Measurements from ENCODE around the gene MINK1. TPM values are rescaled to one million over a fixed set of nuclear protein-coding genes. Genes with fewer than 3 reads are reported as not detected.
A peak's percentile ranks its signal among the peaks of the same experiment; 100 is the strongest.

Gene MINK1
- total and polyA plus RNA-seq, 2 of the 13 experiments (the other 11 are each of a cell fraction or from before 2014, with no cell fraction given): 17.2 to 63.9 TPM

GRCh38 chr17:4880857-4881256 is 47.7 kb downstream of the MINK1 start:
- peaks cover 27 to 58% of the 10 kb centered on the region in 2 experiments for H3K36me3 ChIP-seq (replicated peaks in 1 of 2; ENCODE audit: control insufficient read depth in 1 of 2, insufficient read depth in 2 of 2, low read length in 2 of 2)

GRCh38 chr17:4881761-4882555 is 48.8 kb downstream of the MINK1 start:
- no peaks in the 10 kb centered on the region for H4K20me1 ChIP-seq (ENCODE audit: insufficient read depth, low read length)
- H3K36me3 ChIP-seq (replicated peaks in 1 of 2; ENCODE audit: control insufficient read depth in 1 of 2, insufficient read depth in 2 of 2, low read length in 2 of 2): peaks cover 35 to 68% of the 10 kb centered on the region in 2 experiments
- peak; percentile 41 for DNase-seq (ENCODE audit: low spot score)
- no peak overlapping the region for H3K4me2 ChIP-seq (ENCODE audit: low read depth, low read length)
- intact Hi-C loops (cut with micrococcal nuclease; ENCODE audit: unreplicated experiment) (loop anchor here (2.0 to 10.0 kb wide), 3 partner anchors 47 to 317 kb away; partner anchors contain the start of genes GGT6 and MINK1), in situ Hi-C loops (cut with HindIII; ENCODE audit: extremely low pct_ligation_motif_present, low pct_unique_long_range_greater_than_20kb) (loop anchor here (5.0 kb wide), 2 partner anchors 75 to 150 kb away; partner anchors contain the start of genes MED11 and PLD2)
- WGBS (ENCODE audit: low lambda C conversion rate): 77% methylated on average over 7 of the region's 9 CpGs
- BruUV-seq (replicated peaks): TSS peak; percentile 37
- ChIA-PET POLR2A (no interaction called here), CTCF (ENCODE audit: low intra/inter-chr PET ratio, low total read pairs) (interaction anchor here (0.7 to 2.1 kb wide), 5 partner anchors 67 to 172 kb away, joined by 4 to 8 read pairs (median 6); partner anchors contain the start of genes ARRB2 and GLTPD2)
- no peak overlapping the region for H3K4me3 ChIP-seq (replicated peaks in 1 of 3; ENCODE audit: insufficient read depth in 1 of 3, low read depth in 2 of 3, low read length in 3 of 3)
- H3K4me1 ChIP-seq (ENCODE audit: insufficient read depth, low read length): no peaks in the 10 kb centered on the region
- ATAC-seq: peak; percentile 90
- H3K27ac ChIP-seq (ENCODE audit: extremely low read length, insufficient read depth, low read length): no peak overlapping the region
- no peaks in the 10 kb centered on the region for H3K9me3 ChIP-seq (ENCODE audit: low read length)
- H3K27me3 ChIP-seq (ENCODE audit: control insufficient read depth in 1 of 2, insufficient read depth in 2 of 2, low read length in 2 of 2): no peaks in the 10 kb centered on the region
- H3K79me2 ChIP-seq (ENCODE audit: insufficient read depth, low read length): no peaks in the 10 kb centered on the region
- peak; percentile 52 for FAIRE-seq
- H3K9ac ChIP-seq (ENCODE audit: insufficient read depth, low read depth, low read length): no peak overlapping the region
- no peak overlapping the region for H2AFZ ChIP-seq (ENCODE audit: low read length)
- TF ChIP-seq SALL1 (CRISPR knock-in tag; IDR thresholded peaks at IDR 0.05) (peak; percentile 26; the same call in 1 of the 2 replicates), CTCF (CRISPR knock-in tag; IDR thresholded peaks at IDR 0.05) (peak; percentile 88), RBM22 (optimal IDR thresholded peaks at IDR 0.05; ENCODE audit: low read length) (no peak), XRCC5 (optimal IDR thresholded peaks at IDR 0.05; ENCODE audit: low read length) (peak; percentile 71), ZNF670 (CRISPR knock-in tag; IDR thresholded peaks at IDR 0.05; ENCODE audit: borderline replicate concordance) (no peak), IKZF4 (CRISPR knock-in tag; IDR thresholded peaks at IDR 0.05; ENCODE audit: borderline replicate concordance, low read depth, not compliant biosample characterization) (no peak), MXD3 (CRISPR knock-in tag; IDR thresholded peaks at IDR 0.05) (no peak), AFF4 (CRISPR knock-in tag; IDR thresholded peaks at IDR 0.05) (no peak)

More at GRCh38 chr17:4880857-4881256, 47.7 kb downstream of the MINK1 start:
- in situ Hi-C loops (cut with HindIII; ENCODE audit: extremely low pct_ligation_motif_present, low pct_unique_long_range_greater_than_20kb): loop anchor here (5.0 kb wide), 2 partner anchors 74 to 149 kb away; partner anchors contain the start of genes MED11 and PLD2
- TF ChIP-seq RAD21 (CRISPR knock-in tag; IDR thresholded peaks at IDR 0.05): no peak
- H3K27me3 ChIP-seq (ENCODE audit: control insufficient read depth in 1 of 2, insufficient read depth in 2 of 2, low read length in 2 of 2): no peaks in the 10 kb centered on the region
- WGBS (ENCODE audit: low lambda C conversion rate): 94% methylated on average over 15 of the region's 15 CpGs
- H3K79me2 ChIP-seq (ENCODE audit: insufficient read depth, low read length): no peaks in the 10 kb centered on the region
- BruUV-seq (replicated peaks): no TSS peak
- no peaks in the 10 kb centered on the region for H3K4me1 ChIP-seq (ENCODE audit: insufficient read depth, low read length)
- CTCF ChIA-PET (ENCODE audit: low intra/inter-chr PET ratio, low total read pairs): interaction anchor here (2.1 kb wide), 1 partner anchor 66 kb away, joined by 6 read pairs; no protein-coding TSS in a partner anchor
- no peak overlapping the region for H3K9ac ChIP-seq (ENCODE audit: insufficient read depth, low read depth, low read length)
- H2AFZ ChIP-seq (ENCODE audit: low read length): no peak overlapping the region
- no peaks in the 10 kb centered on the region for H3K9me3 ChIP-seq (ENCODE audit: low read length)
- ATAC-seq (no peak), FAIRE-seq (no peak), DNase-seq (ENCODE audit: low spot score) (no peak)
- POLR2A ChIA-PET: no interaction called here
- H4K20me1 ChIP-seq (ENCODE audit: insufficient read depth, low read length): no peaks in the 10 kb centered on the region
- H3K4me2 ChIP-seq (ENCODE audit: low read depth, low read length): no peak overlapping the region
- intact Hi-C loops (cut with micrococcal nuclease; ENCODE audit: unreplicated experiment): loop anchor here (10.0 kb wide), 2 partner anchors 46 to 316 kb away; partner anchors contain the start of genes GGT6 and MINK1
- H3K27ac ChIP-seq (ENCODE audit: extremely low read length, insufficient read depth, low read length): no peak overlapping the region
- H3K4me3 ChIP-seq (replicated peaks in 1 of 3; ENCODE audit: insufficient read depth in 1 of 3, low read depth in 2 of 3, low read length in 3 of 3): no peak overlapping the region
